CD14-positive monocyte (primary cell): ENCODE measurements around the gene IGSF9B. TPM values are rescaled to one million over a fixed set of nuclear protein-coding genes. Genes with fewer than 3 reads are reported as not detected.
"Not testable (repeated sequence)": the region's sequence is repeated elsewhere in the genome, so short reads cannot be mapped to it uniquely, and the experiment has no call there.

ENCODE experiments used
- DNase-seq, 3 donors: peaks; one replicate each; pipeline ENCODE4 v3.0.0-alpha.2; 2011 to 2022
- H2AFZ ChIP-seq: 2 replicates; pipeline ENCODE4 v1.6.0; 2012; ENCODE audit warnings: mild to moderate bottlenecking, low read depth, low read length, inconsistent platforms; ENCODE audit not compliant: insufficient read depth, poor library complexity, severe bottlenecking
- H3K27ac ChIP-seq, 2 donors: 1 replicate in 1 of 2; 2 replicates in 1 of 2; pipeline ENCODE4 v1.5.1; 2012 to 2013; ENCODE audit warnings: low read length in 2 of 2, control low read depth in 1 of 2, inconsistent platforms in 1 of 2, low read depth in 1 of 2, mild to moderate bottlenecking in 1 of 2
- H3K27me3 ChIP-seq, 2 donors: one replicate each; pipeline versions ENCODE4 v1.6.0 to v1.6.1; 2011 to 2013; ENCODE audit warnings: low read length in 2 of 2; ENCODE audit not compliant: control insufficient read depth in 2 of 2, insufficient read depth in 2 of 2
- H3K36me3 ChIP-seq, 2 donors: replicated peaks in 1 of 2; 1 replicate in 1 of 2; 2 replicates in 1 of 2; pipeline versions ENCODE4 v1.5.1 to v1.6.1; 2012 to 2013; ENCODE audit warnings: low read length in 2 of 2, control low read depth in 1 of 2, inconsistent platforms in 1 of 2, mild to moderate bottlenecking in 1 of 2; ENCODE audit not compliant: insufficient read depth in 2 of 2, control insufficient read depth in 1 of 2
- H3K4me1 ChIP-seq, 2 donors: 1 replicate in 1 of 2; 2 replicates in 1 of 2; pipeline versions ENCODE4 v1.5.1 to v1.6.1; 2012 to 2013; ENCODE audit warnings: low read length in 2 of 2, control low read depth in 1 of 2, inconsistent platforms in 1 of 2, mild to moderate bottlenecking in 1 of 2, moderate library complexity in 1 of 2; ENCODE audit not compliant: insufficient read depth in 2 of 2, control insufficient read depth in 1 of 2
- H3K4me2 ChIP-seq: replicated peaks from 2 replicates; pipeline ENCODE3; 2012; ENCODE audit warnings: low read length, moderate library complexity, mild to moderate bottlenecking; ENCODE audit not compliant: poor library complexity, severe bottlenecking; ENCODE audit errors: extremely low read depth
- H3K4me3 ChIP-seq, 3 experiments: fragments of 200-600 bp in 1 of 3; sonication (generic) in 1 of 3; replicated peaks in 1 of 3; 1 replicate in 2 of 3; 2 replicates in 1 of 3; pipeline ENCODE4 v1.5.1; 2011 to 2013; ENCODE audit warnings: low read length in 3 of 3, mild to moderate bottlenecking in 3 of 3, control low read depth in 2 of 3, low read depth in 2 of 3, inconsistent platforms in 1 of 3, moderate library complexity in 1 of 3
- H3K79me2 ChIP-seq: 2 replicates; pipeline ENCODE4 v1.6.0; 2012; ENCODE audit warnings: mild to moderate bottlenecking, control low read depth, inconsistent platforms, low read length, moderate library complexity; ENCODE audit not compliant: insufficient read depth
- H3K9ac ChIP-seq: 2 replicates; pipeline ENCODE4 v1.6.0; 2017; ENCODE audit warnings: low read length, mild to moderate bottlenecking; ENCODE audit not compliant: insufficient read depth, poor library complexity, severe bottlenecking
- H3K9me3 ChIP-seq, 2 donors: replicated peaks in 1 of 2; 1 replicate in 1 of 2; 2 replicates in 1 of 2; pipeline versions ENCODE4 v1.5.1 to v1.6.1; 2012 to 2013; ENCODE audit warnings: low read length in 2 of 2, control low read depth in 1 of 2; ENCODE audit not compliant: control insufficient read depth in 1 of 2, insufficient read depth in 1 of 2
- H4K20me1 ChIP-seq: 2 replicates; pipeline ENCODE4 v1.6.0; 2012; ENCODE audit warnings: mild to moderate bottlenecking, low read length, control low read depth, moderate library complexity; ENCODE audit not compliant: insufficient read depth
- H3K27ac Mint-ChIP-seq, 7 donors: one replicate each; pipeline ENCODE4 v1.8.0; 2020; ENCODE audit warnings: mild to moderate bottlenecking in 7 of 7, mixed read lengths in 7 of 7, moderate library complexity in 6 of 7, inconsistent platforms in 2 of 7
- H3K27me3 Mint-ChIP-seq, 3 donors: one replicate each; pipeline ENCODE4 v1.8.0; 2021 to 2022; ENCODE audit warnings: low read depth in 3 of 3, mild to moderate bottlenecking in 3 of 3, mixed read lengths in 3 of 3, moderate library complexity in 3 of 3, inconsistent platforms in 1 of 3
- H3K36me3 Mint-ChIP-seq, 2 donors: one replicate each; pipeline ENCODE4 v1.8.0; 2020; ENCODE audit warnings: mixed read lengths in 2 of 2, inconsistent platforms in 1 of 2, mild to moderate bottlenecking in 1 of 2
- H3K4me1 Mint-ChIP-seq: one replicate; pipeline ENCODE4 v1.8.0; 2020; ENCODE audit warnings: mild to moderate bottlenecking, mixed read lengths
- H3K4me3 Mint-ChIP-seq, 2 donors: one replicate each; pipeline ENCODE4 v1.8.0; 2020; ENCODE audit warnings: mild to moderate bottlenecking in 2 of 2, mixed read lengths in 2 of 2, moderate library complexity in 1 of 2
- H3K9me3 Mint-ChIP-seq, 7 donors: one replicate each; pipeline ENCODE4 v1.8.0; 2020 to 2022; ENCODE audit warnings: mixed read lengths in 7 of 7, mild to moderate bottlenecking in 6 of 7, moderate library complexity in 6 of 7, inconsistent platforms in 2 of 7
- CTCF ChIP-seq: fragments of 200-600 bp; IDR thresholded peaks from one replicate; pipeline ENCODE4 v1.8.0; 2022; ENCODE audit warnings: antibody characterized with exemption, mild to moderate bottlenecking
- WGBS: methylation state at CpG from one replicate; pipeline ENCODE4 v1.1.5; 2013; ENCODE audit warnings: missing lambda C conversion rate; ENCODE audit not compliant: insufficient coverage; 5-methylcytosine and 5-hydroxymethylcytosine counted together
- intact Hi-C, 2 donors: fragments of 100-400 bp; cut with micrococcal nuclease; formaldehyde crosslinking; loops; one replicate each; pipeline versions ENCODE4 v1.15.0 to v1.15.1; 2023
- polyA plus RNA-seq, 3 donors: library from polyadenylated mRNA; depleted of rRNA in 1 of 3; unstranded in 2 of 3; stranded (reverse) in 1 of 3; fragments of 300-500 nt in 2 of 3; fragments of >200 nt in 1 of 3; fragmentation: Illumina TruSeq in 2 of 3; gene quantifications; 1 replicate in 2 of 3; 2 replicates in 1 of 3; pipeline ENCODE4 v1.2.3, GENCODE V29; 2012 to 2021

Gene IGSF9B
- polyA plus RNA-seq, 3 donors: not detected

DNA sequence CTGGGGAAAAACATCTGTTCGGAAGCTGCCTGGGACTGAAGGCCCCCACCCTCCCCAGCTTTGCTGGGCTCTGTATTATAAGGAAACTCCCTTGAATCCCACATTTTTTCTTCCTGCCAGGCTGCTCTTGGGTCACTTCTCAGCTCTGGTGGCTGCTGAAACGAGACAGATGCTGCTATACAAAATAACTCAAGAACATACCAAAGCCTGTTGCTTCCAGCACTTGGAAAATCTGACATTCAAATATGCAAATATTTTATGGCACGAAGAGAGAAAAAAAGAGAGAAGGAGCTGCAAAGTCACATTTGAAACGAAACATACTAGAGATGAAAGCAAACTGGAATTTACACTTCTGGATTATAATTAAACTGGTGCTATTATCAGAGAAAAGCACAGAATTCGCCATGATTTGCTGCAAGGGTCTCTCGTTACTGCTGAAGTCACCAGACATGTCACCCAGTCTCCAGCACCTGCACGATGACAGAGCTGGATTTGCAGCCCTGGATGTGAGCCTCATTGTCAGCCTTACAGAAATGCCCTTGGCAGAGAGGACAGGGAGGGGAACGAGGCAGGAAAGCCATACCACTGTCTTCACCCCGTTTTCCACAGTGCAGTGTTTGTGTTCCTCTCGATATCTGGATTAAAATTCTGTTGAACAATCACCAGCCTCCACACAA, 47.9 kb upstream of the IGSF9B start:
- no peak for TF ChIP-seq CTCF
- H3K9me3 Mint-ChIP-seq: no peaks in the 10 kb centered on the region
- H3K27ac ChIP-seq: no peak overlapping the region
- DNase-seq: no peak
- no peak overlapping the region for H3K4me3 Mint-ChIP-seq
- H3K36me3 Mint-ChIP-seq: no peaks in the 10 kb centered on the region
- H3K27me3 ChIP-seq: no peaks in the 10 kb centered on the region
- H4K20me1 ChIP-seq: no peaks in the 10 kb centered on the region
- H3K9ac ChIP-seq: no peak overlapping the region
- peaks cover 3 to 6% (median 5%) of the 10 kb centered on the region in 3 donors for H3K27me3 Mint-ChIP-seq
- H3K36me3 ChIP-seq: no peaks in the 10 kb centered on the region
- H2AFZ ChIP-seq: no peak overlapping the region
- no peaks in the 10 kb centered on the region for H3K9me3 ChIP-seq
- H3K27ac Mint-ChIP-seq: no peak overlapping the region
- H3K4me1 ChIP-seq: no peaks in the 10 kb centered on the region
- no peak overlapping the region for H3K4me2 ChIP-seq
- 89% methylated on average over 3 of the region's 10 CpGs for whole genome bisulfite sequencing
- H3K79me2 ChIP-seq: no peaks in the 10 kb centered on the region
- no peak overlapping the region for H3K4me3 ChIP-seq
- no peaks in the 10 kb centered on the region for H3K4me1 Mint-ChIP-seq
- intact Hi-C loops: no loop called here

- Histone ChIP-seq H3K79me2 (no peaks in the 10 kb centered on the region), H3K4me3 (no peak overlapping the region), H3K9ac (no peak overlapping the region), H3K4me1 (no peaks in the 10 kb centered on the region), H3K27ac (no peak overlapping the region), H4K20me1 (no peaks in the 10 kb centered on the region), H3K27me3 (no peaks in the 10 kb centered on the region), H3K4me2 (no peak overlapping the region), H2AFZ (no peak overlapping the region), H3K9me3 (no peaks in the 10 kb centered on the region), H3K36me3 (no peaks in the 10 kb centered on the region)
- no peaks in the 10 kb centered on the region for H3K9me3 Mint-ChIP-seq
- no peaks in the 10 kb centered on the region for H3K36me3 Mint-ChIP-seq
- 92% methylated on average over 4 of the region's 9 CpGs for WGBS
- peaks cover 2 to 5% (median 3%) of the 10 kb centered on the region in 3 donors for H3K27me3 Mint-ChIP-seq
- intact Hi-C loops: no loop called here
- H3K4me1 Mint-ChIP-seq: no peaks in the 10 kb centered on the region
- no peak overlapping the region for H3K27ac Mint-ChIP-seq
- no peak for TF ChIP-seq CTCF
- H3K4me3 Mint-ChIP-seq: no peak overlapping the region
- DNase-seq: no peak
Observed at GRCh38 chr11:134003792-134004495, 47.2 kb upstream of the IGSF9B start.

- H3K4me3 ChIP-seq, H3K4me1 Mint-ChIP-seq, H4K20me1 ChIP-seq, H3K27me3 Mint-ChIP-seq, H3K27ac Mint-ChIP-seq, H3K4me2 ChIP-seq, H3K79me2 ChIP-seq, H3K9me3 Mint-ChIP-seq, H3K4me1 ChIP-seq, intact Hi-C loops, H3K9me3 ChIP-seq, H3K27ac ChIP-seq, H3K9ac ChIP-seq, H3K4me3 Mint-ChIP-seq, H3K36me3 Mint-ChIP-seq, H3K27me3 ChIP-seq, H2AFZ ChIP-seq, DNase-seq, H3K36me3 ChIP-seq: not testable (repeated sequence)
- 97% methylated on average over 28 of the region's 37 CpGs for WGBS
Observed at GRCh38 chr11:134002819-134003218, 46.1 kb upstream of the IGSF9B start.
